ENCODE results near the gene F10.
A peak's percentile ranks its signal among the peaks of the same experiment; 100 is the strongest.

Gene F10

DNA sequence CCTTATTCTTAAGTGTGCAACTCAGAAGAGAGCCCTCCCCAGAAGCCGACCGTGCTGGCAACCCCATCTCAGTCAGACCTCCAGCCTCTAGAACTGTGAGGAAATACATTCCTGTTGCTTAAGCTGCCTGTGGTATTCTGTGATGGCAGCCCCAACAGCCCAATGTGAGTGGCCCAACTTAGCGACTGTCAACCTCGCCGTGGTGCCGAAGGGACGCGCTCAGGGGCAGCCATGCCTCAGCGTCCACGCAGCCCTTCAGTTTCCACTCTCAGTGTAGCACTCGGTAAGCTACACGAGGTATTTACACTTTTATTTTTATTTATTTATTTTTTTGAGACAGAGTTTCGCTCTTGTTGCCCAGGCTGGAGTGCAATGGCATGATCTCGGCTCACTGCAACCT lies 54.2 kb downstream of the F10 start:
- no peak for DNase-seq

- DNase-seq, result no peak
Measured at GRCh38 chr13:113178070-113178895, 55.7 kb downstream of the F10 start.

DNA sequence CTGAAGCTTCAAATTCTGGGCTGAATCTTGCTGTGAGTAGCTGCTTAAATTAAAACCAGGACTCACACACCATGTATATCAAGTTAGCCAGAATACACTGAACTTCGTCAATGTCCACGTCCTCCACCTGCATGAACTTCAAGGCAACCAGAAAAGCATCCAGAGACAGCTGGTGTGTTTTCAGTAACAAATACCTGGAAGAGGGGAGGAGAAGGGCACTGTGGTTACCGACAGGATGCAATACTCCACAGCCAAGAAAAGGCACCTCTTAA lies 56.2 kb downstream of the F10 start:
- DNase-seq, result no peak

DNA sequence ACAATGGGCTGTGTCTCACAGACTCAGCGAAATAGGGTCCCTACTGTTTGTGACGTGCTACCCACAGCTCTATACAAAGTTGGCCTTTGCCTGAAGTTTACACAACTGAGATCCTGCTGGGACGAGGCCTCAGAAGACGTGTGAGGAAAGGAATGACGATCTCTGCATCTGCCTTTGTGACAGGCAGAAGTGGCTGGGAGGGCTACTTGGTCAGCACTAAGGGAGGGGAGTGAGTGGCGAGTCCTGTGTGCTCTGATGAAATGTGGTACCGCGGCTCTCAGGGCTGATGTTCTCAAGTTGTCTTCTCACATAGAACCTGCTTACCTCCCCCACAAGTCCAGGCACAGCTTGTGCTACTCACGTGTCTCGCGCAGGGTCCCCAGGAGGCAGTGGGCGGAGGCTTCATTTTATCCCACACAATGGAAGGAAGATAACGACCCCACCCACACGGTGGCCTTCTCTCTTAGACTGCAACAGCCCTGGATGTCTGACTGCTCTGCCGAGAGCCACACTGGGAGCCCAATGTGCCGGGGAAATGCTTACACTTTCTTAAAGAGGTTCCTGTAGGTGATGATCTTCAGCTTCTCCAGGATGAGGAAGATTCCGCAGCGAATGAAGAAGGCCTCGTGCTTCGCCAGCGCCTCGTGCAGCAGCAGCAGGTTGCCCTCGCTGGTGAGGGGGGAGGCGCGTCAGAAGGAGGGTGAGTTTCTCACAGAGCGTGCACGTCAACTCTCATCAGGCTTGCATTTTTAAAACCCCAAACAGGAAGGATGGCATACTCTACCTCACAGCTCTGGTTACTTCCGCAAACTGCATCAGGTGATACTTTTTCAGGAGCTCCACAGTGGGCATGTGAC lies 57.0 kb downstream of the F10 start:
- DNase-seq, result no peak

GRCh38 chr13:113182046-113182445 lies 59.4 kb downstream of the F10 start:
- no peak for DNase-seq

DNA sequence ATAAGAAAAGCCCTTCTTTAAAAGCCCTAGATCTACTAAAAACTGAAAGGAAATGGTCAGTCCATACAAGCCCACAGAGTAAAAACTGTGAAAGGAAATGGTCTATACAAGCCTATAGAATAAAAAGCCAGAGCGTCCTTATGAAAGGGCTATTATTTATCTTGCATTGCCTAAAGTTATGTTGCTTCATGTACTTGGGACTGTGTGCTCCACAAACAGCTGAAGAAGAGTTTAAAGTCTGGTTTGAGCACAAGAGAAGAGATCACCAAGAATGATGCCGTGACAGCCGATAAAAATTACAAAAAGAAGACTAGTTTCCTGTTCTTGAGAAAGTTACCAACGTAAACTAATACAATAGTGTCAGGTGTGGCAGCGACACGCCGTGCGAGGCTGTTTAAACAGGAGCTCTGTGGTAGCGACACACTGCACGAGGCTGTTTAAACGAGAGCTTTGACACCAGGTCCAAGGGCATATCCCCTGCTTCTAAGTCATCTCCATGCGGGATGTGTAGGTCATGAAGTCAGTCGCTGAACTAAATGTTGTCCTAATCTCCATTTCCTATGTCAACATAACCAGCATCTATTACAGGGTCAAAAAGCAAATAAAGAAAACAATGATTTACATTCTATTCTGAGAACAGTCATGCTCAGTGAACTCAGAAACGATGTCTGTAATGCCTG lies 61.0 kb downstream of the F10 start:
- no peak for DNase-seq

DNA sequence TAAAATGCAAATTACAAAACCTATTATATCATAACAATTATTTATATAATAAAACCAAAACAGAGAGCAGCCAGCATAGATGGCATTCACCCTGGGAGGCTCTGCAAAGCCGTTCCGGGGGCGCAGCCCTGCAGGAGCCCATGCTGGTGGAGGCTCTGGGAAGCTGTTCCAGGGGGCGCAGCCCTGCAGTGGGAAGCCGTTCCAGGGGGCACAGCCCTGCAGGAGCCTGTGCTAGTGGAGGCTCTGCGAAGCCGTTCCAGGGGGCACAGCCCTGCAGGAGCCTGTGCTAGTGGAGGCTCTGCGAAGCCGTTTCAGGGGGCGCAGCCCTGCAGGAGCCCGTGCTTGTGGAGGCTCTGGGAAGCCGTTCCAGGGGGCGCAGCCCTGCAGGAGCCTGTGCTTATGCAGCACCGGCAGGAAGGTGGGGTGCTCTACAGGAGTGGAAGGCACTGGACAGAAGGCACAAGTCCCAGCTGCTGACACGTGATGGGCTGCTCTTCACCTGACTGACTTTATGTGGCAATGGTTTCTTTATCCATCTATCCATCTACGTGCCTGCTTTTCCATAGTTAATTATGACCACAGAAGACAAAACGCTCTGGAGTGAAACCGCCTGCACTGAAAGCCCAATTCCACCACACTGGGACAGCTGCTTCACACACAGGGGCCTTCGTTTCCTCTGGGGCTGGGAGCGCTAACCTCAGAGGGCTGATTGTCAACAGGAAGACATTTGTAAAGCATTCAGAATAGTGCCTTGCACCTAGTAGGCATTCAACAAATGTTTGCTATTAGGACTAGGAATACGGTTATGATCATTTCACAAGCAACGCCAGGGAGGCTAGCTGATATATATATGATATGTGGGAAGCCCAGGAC lies 62.2 kb downstream of the F10 start:
- no peak for DNase-seq

- no peak for DNase-seq
Measured at GRCh38 chr13:113186061-113186900, 63.7 kb downstream of the F10 start.

DNA sequence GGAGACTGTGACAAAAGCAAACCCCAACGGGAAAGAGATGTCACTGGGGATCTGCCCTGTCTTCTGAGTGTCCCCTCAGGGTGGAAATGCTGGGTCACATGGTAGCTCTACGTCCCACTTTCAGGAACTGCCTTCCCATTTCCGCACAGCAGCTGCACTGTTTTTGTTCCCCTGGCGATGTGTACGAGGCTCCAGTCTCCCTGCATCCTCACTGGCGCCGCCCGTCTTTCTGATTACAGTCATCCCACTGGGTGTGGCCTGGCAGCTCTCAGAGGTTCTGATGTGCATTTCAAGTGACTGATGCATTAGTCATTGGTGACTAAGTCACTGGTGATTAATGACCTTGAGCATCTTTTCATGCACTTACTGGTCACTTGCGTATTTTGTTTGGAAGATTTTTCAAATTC lies 64.7 kb downstream of the F10 start:
- DNase-seq, result peak; percentile 86

DNA sequence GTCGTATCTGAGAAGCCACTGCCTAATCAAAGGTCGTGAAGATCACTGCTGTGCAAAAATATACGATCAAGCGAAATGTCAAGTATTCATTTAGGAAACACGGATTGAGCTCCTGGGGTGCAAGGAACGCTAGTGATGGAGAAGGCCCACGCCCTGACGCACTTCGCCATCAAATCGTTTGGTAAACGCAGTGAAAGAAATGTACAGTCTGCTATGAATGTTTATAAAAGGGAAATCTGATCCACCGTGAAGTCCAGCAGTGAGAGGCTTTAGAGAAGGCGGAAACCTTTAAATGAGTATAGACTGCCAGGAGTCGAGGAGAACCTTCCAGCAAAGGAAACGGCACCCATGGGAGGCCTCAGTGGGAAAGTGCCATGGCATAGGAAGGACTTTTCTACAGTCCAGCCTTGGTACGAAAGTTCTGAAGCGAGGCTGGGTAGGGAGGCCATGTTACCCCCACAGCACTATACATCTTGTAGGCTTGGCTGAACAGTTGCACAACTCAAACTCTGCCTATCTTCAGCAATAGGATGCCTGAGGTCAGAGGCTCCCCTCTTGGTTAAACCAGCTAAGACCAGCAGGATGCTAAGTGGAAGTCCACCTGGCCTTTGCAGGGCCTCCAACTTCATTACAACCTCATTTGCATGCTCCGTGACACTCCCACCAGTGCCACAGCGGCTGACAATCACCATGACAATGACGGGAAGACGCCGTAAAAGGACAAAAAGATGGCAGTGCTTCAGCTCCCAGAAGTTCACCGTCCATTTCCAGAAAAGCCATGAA lies 65.5 kb downstream of the F10 start:
- DNase-seq, result no peak

DNA sequence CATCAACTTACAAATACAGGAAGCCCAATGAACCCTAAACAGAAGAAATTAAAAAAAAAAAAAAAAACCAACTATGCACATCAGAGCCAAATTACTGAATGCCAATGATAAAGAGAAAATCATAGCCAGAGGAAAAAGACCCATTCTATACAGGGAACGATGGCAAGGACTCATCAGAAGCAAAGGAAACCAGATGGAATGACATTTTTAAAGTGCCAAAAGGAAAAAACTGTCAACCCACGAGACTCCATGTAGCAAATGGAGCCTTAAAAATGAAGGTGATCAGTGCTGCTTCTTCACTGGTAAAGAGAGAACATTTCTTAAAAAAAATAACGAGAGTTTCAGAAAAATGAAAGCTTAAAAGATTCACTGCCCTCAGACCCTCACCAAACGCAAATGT lies 67.6 kb downstream of the F10 start:
- DNase-seq, result no peak

GRCh38 chr13:113192279-113192678 lies 69.7 kb downstream of the F10 start:
- no peak for DNase-seq

GRCh38 chr13:113192902-113193301 lies 70.3 kb downstream of the F10 start:
- DNase-seq, result no peak

- DNase-seq, result no peak
Measured at GRCh38 chr13:113195360-113195759, 72.8 kb downstream of the F10 start.

DNA sequence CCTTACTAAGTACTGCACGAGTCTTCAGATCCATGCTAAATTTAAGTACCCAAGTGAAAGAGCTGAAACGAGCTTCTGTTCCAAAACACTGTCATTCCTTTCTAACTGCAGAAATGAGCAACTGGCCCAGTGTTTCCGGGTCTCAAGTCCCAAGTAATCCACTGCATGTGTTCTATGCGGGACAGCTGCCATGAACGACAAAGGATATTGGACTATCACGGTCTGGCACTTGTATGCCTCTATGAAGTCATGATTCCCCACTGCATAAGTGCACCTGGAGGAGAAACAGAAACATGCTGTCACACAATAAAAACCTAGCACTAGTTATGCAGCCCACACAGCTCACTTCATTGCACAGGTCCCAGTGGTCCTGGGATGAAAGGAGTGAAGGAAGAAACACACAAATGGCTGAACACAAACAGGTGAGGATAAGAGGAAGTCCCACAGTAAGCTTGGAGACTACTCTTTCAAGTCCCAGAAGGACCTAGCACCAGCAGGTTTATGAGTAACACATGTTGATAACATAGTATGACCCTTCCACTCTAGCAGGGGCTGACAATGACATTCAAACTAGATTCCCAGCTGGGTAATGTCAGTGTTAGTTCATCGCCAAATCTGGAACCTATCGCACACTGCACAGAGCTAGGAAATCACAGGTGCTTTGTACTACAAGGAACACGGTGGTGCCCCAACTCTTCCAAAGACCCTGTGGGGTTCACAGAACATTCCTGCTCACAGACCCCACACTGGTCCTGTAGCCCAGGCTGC lies 74.6 kb downstream of the F10 start:
- DNase-seq, result no peak

Data from activated CD4-positive, alpha-beta T cell treated with anti-CD3 and anti-CD28 coated beads for 48 hours (primary cell).